Measurements from ENCODE around the gene WDR19.

Gene WDR19

GRCh38 chr4:39305912-39306677 lies 123.8 kb downstream of the WDR19 start:
- no peak for DNase-seq

GRCh38 chr4:39308611-39309010 lies 126.3 kb downstream of the WDR19 start:
- no peak for DNase-seq

GRCh38 chr4:39312816-39313215 lies 130.5 kb downstream of the WDR19 start:
- no peak for DNase-seq

GRCh38 chr4:39319676-39320075 lies 137.3 kb downstream of the WDR19 start:
- DNase-seq, result peak; percentile 74 to 89

GRCh38 chr4:39320381-39321115 lies 138.2 kb downstream of the WDR19 start:
- peak in 1 of 2 experiments; percentile 36 for DNase-seq

- DNase-seq, result no peak
Measured at GRCh38 chr4:39323821-39324220, 141.5 kb downstream of the WDR19 start.

- DNase-seq, result no peak
Measured at GRCh38 chr4:39324446-39324845, 142.1 kb downstream of the WDR19 start.

GRCh38 chr4:39324897-39325613 lies 142.7 kb downstream of the WDR19 start:
- no peak for DNase-seq

GRCh38 chr4:39326468-39326977 lies 144.2 kb downstream of the WDR19 start:
- no peak for DNase-seq

- DNase-seq, result no peak
Measured at GRCh38 chr4:39330353-39330752, 148.0 kb downstream of the WDR19 start.

- DNase-seq, result no peak
Measured at GRCh38 chr4:39331191-39331590, 148.9 kb downstream of the WDR19 start.

All from SW 1271 (cell line).